OCI-LY1 (cell line): ENCODE results near the gene CYP2S1.

Experiments
- CTCF ChIP-seq: fragments of 200-600 bp; sonication (generic), shearing (Covaris generic); IDR thresholded peaks from 2 replicates; pipeline ENCODE4 v1.5.1; 2017; ENCODE audit warnings: mild to moderate bottlenecking, antibody characterized with exemption, low read length, moderate library complexity, mixed read lengths
- EZH2 ChIP-seq: fragments of 200-600 bp; sonication (generic), shearing (Covaris generic); IDR thresholded peaks from 2 replicates; pipeline ENCODE4 v1.8.0; 2017; ENCODE audit warnings: borderline replicate concordance, mixed run types, mild to moderate bottlenecking, antibody characterized with exemption, low read length, moderate library complexity, mixed read lengths

GRCh38 chr19:41221514-41222205 lies 28.6 kb downstream of the CYP2S1 start:
- no peak for TF ChIP-seq EZH2
- TF ChIP-seq CTCF: no peak
